Uterus (tissue), 4 donors: Measurements from ENCODE around the gene ASCC3. TPM values are rescaled to one million over a fixed set of nuclear protein-coding genes. Genes with fewer than 3 reads are reported as not detected.
"Not testable (repeated sequence)": the region's sequence is repeated elsewhere in the genome, so short reads cannot be mapped to it uniquely, and the experiment has no call there.

Source experiments
- DNase-seq, 2 donors: peaks; one replicate each; pipeline ENCODE4 v3.0.0-alpha.2; 2019 to 2020
- H3K27ac ChIP-seq, 2 donors: fragments of 200-600 bp; sonication (generic); 1 replicate in 1 of 2; 2 replicates in 1 of 2; pipeline ENCODE4 v1.5.1; 2016 to 2018
- H3K27me3 ChIP-seq, 2 donors: fragments of 200-600 bp; sonication (generic); one replicate each; pipeline ENCODE4 v1.5.1; 2018 to 2019; ENCODE audit warnings: control low read depth in 1 of 2
- H3K36me3 ChIP-seq, 2 donors: fragments of 200-600 bp; sonication (generic); one replicate each; pipeline ENCODE4 v1.5.1; 2019; ENCODE audit warnings: control low read depth in 1 of 2
- H3K4me1 ChIP-seq, 2 donors: fragments of 200-600 bp; sonication (generic); one replicate each; pipeline ENCODE4 v1.5.1; 2018 to 2019; ENCODE audit warnings: control low read depth in 1 of 2
- H3K4me3 ChIP-seq, 2 donors: fragments of 200-600 bp; sonication (generic); 1 replicate in 1 of 2; 2 replicates in 1 of 2; pipeline ENCODE4 v1.5.1; 2018 to 2019; ENCODE audit warnings: mild to moderate bottlenecking in 1 of 2
- H3K9me3 ChIP-seq, 2 donors: fragments of 200-600 bp; sonication (generic); one replicate each; pipeline ENCODE4 v1.5.1; 2019; ENCODE audit warnings: control low read depth in 1 of 2
- CTCF ChIP-seq, 4 experiments: fragments of 200-600 bp in 2 of 4; fragments of 450-650 bp in 2 of 4; sonication (generic) in 2 of 4; IDR thresholded peaks; one replicate each; pipeline ENCODE4 v1.5.1; 2016 to 2019; ENCODE audit warnings: antibody characterized with exemption in 4 of 4, mild to moderate bottlenecking in 2 of 4, moderate library complexity in 1 of 4
- POLR2A ChIP-seq, 2 donors: fragments of 450-650 bp; IDR thresholded peaks; one replicate each; pipeline ENCODE4 v1.6.1; 2016; ENCODE audit warnings: antibody characterized with exemption in 2 of 2, mild to moderate bottlenecking in 1 of 2, moderate library complexity in 1 of 2
- intact Hi-C: fragments of 100-400 bp; cut with DNase I; formaldehyde crosslinking; loops from one replicate; pipeline ENCODE4 v1.15.1; 2023; ENCODE audit warnings: low total_unique reads
- total RNA-seq, 4 donors: library from RNA; depleted of rRNA in 3 of 4; stranded (reverse); fragments of >200 nt in 3 of 4; gene quantifications; one replicate each; pipeline versions ENCODE4 v1.1.0 to v1.2.4, GENCODE V29; 2014 to 2023
- donor health status: DM: yes; HTN: yes; CAD: no.

Gene ASCC3
- total RNA-seq, 4 donors from 2014 or later: 14.3 to 92.4 (median 33.2) TPM

DNA sequence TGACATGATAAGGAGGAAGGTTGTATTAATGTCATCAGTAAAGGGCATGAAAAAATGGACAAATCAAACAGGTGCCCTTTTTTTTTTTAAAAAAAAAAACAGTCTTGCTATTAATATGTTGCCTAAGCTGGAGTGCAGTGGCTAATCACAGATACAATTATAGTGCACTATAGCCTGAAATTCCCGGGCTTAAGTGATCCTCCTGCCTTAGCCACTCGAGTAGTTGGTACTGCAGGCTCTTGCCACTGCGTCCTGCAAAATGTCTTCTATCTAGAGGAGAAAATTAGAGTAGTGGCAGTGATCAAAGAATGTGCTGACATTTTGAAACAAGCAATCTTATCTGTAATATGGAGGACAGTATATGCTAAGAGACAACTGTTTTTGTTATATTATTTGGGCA, 127.7 kb downstream of the ASCC3 start:
- no peaks in the 10 kb centered on the region for H3K27me3 ChIP-seq
- H3K4me1 ChIP-seq: no peaks in the 10 kb centered on the region
- no peak overlapping the region for H3K4me3 ChIP-seq
- no peak for TF ChIP-seq POLR2A (IDR thresholded peaks at IDR 0.05)
- no peak for TF ChIP-seq CTCF (IDR thresholded peaks at IDR 0.05)
- no peak overlapping the region for H3K27ac ChIP-seq
- H3K9me3 ChIP-seq: no peaks in the 10 kb centered on the region
- no peaks in the 10 kb centered on the region for H3K36me3 ChIP-seq
- DNase-seq: no peak
- intact Hi-C loops: no loop called here

DNA sequence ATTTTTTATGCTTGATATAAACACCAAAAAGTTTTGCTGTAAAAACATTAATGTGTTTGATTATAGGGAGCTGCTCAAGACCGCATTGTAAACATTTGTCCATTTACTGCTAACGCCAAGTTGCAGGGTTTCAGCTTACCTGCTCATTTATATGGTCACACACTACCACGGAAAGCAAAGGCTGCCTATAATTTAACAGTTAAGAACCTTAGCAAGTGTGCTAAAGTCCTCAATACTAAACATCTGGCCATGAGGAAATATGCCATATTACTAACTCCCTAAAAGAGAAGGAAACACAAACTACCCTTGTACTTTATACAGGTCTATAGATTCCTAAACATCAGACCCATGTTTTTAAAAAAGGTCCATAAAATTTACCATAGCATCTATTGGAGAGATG, 129.5 kb downstream of the ASCC3 start:
- no peaks in the 10 kb centered on the region for H3K36me3 ChIP-seq
- H3K27ac ChIP-seq: no peak overlapping the region
- no peak for DNase-seq
- no peak for TF ChIP-seq CTCF (IDR thresholded peaks at IDR 0.05)
- no peak for TF ChIP-seq POLR2A (IDR thresholded peaks at IDR 0.05)
- no peaks in the 10 kb centered on the region for H3K4me1 ChIP-seq
- no peaks in the 10 kb centered on the region for H3K27me3 ChIP-seq
- intact Hi-C loops: no loop called here
- no peaks in the 10 kb centered on the region for H3K9me3 ChIP-seq
- no peak overlapping the region for H3K4me3 ChIP-seq

DNA sequence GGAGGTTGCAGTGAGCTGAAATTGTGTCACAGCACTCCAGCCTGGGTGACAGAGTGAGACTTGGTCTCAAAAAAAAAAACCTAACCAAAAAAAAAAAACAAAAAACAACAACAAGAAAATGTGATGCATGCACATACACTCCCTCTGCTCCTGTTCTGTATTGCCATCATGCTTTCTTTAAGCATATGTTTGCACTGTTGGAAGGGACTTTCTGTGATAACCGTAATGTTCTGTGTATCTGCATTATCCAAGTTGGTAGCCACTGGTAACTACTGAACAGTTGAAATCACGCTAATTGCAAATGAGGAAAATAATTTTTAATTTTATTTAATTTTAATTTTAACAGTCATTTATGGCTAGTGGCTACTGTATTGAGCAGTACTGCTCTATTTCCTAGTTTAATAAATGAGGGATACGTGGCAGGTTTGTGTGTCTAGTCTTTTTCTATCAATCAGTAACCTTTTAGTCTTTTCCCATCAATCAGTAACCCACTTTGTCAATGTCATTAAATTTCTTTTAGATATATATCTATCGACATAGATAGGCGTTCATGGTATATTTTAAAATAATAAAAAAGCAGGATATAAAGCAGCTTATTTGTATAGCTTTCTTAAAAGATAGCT, 135.6 kb downstream of the ASCC3 start:
- H3K4me3 ChIP-seq: no peak overlapping the region
- no peaks in the 10 kb centered on the region for H3K27me3 ChIP-seq
- TF ChIP-seq CTCF (IDR thresholded peaks at IDR 0.05) (no peak), POLR2A (IDR thresholded peaks at IDR 0.05) (no peak)
- DNase-seq: no peak
- no peak overlapping the region for H3K27ac ChIP-seq
- intact Hi-C loops: no loop called here
- no peaks in the 10 kb centered on the region for H3K4me1 ChIP-seq
- no peaks in the 10 kb centered on the region for H3K9me3 ChIP-seq
- H3K36me3 ChIP-seq: no peaks in the 10 kb centered on the region

DNA sequence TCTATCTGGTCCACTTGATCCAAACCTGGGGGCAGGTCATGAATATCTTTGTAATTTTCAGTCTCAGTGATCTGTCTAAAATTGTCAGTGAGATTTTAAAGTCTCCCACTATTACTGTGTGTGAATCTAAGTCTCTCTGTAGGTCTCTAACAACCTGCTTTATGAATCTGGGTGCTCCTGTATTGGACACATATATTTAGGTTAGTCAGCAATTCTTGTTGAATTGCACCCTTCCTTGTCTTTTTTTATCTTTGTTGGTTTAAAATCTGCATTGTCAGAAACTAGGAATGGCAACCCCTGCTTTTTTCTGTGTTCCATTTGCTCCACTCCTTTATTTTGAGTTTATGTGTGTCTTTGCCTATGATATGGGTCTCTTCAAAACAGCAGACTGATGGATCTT, 140.7 kb downstream of the ASCC3 start:
- Histone ChIP-seq H3K27ac (no peak overlapping the region), H3K4me1 (no peaks in the 10 kb centered on the region), H3K9me3 (no peaks in the 10 kb centered on the region), H3K27me3 (no peaks in the 10 kb centered on the region), H3K4me3 (no peak overlapping the region), H3K36me3 (no peaks in the 10 kb centered on the region)
- no peak for TF ChIP-seq POLR2A (IDR thresholded peaks at IDR 0.05)
- no peak for TF ChIP-seq CTCF (IDR thresholded peaks at IDR 0.05)
- intact Hi-C loops: no loop called here
- no peak for DNase-seq

GRCh38 chr6:100737720-100738119, 143.4 kb downstream of the ASCC3 start:
- H3K36me3 ChIP-seq, H3K27me3 ChIP-seq, intact Hi-C loops, H3K27ac ChIP-seq, DNase-seq, H3K4me1 ChIP-seq, H3K4me3 ChIP-seq, H3K9me3 ChIP-seq: not testable (repeated sequence)

DNA sequence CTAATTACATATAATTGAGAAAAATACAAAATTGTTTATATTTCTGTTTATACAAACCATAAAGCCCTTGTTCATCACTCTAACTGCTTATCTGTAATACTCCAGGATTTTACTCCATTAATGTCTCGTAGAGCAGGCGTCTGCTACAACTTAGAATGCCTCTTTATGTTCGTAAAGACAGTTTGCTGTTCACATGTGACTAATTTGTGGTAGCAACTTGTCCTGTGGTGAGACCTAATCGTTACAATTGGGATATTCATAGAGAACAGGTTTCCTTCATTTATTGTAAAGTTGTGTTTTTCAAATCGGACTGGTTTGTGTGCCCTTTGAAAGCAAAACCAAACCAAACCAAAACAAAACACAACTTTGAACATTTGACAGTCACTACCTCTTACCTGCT, 149.7 kb downstream of the ASCC3 start:
- Histone ChIP-seq H3K9me3 (no peaks in the 10 kb centered on the region), H3K36me3 (no peaks in the 10 kb centered on the region), H3K27ac (no peak overlapping the region), H3K4me3 (no peak overlapping the region), H3K27me3 (no peaks in the 10 kb centered on the region), H3K4me1 (peaks cover 0 to 3% of the 10 kb centered on the region in 2 donors)
- no peak for DNase-seq
- no peak for TF ChIP-seq POLR2A (IDR thresholded peaks at IDR 0.05)
- no peak for TF ChIP-seq CTCF (IDR thresholded peaks at IDR 0.05)
- intact Hi-C loops: no loop called here
